Raji (cell line): Measurements from ENCODE around the gene NRG3.

Experiments used
- POLR2A ChIP-seq: IDR thresholded peaks from 2 replicates; pipeline ENCODE4 v1.6.1; 2011; ENCODE audit warnings: low read depth, low read length, control low read depth; ENCODE audit not compliant: insufficient read depth

Gene NRG3

DNA sequence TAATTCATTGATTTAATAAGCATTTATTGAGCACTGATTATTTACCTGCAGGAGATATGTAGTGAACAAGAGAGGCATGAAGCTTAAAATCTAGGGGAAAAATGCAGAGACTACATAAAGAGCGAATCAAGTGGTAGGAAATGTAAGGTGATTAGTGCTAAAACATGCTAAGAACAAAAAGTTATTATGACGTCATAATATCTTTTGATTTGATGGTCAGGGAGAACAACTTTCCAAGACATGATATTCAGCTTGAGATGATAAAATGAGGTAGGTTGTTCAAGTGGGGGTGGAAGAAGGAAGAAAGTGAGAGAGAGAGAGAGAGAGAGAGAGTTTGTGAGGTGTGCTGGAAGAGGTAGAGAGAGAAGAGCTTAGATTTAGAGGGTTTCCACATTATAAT lies 317.7 kb downstream of the NRG3 start:
- TF ChIP-seq POLR2A, result no peak

- TF ChIP-seq POLR2A, result no peak
Measured at GRCh38 chr10:82194419-82194818, 319.4 kb downstream of the NRG3 start.

- TF ChIP-seq POLR2A, result no peak
Measured at GRCh38 chr10:82206831-82207230, 331.8 kb downstream of the NRG3 start.

DNA sequence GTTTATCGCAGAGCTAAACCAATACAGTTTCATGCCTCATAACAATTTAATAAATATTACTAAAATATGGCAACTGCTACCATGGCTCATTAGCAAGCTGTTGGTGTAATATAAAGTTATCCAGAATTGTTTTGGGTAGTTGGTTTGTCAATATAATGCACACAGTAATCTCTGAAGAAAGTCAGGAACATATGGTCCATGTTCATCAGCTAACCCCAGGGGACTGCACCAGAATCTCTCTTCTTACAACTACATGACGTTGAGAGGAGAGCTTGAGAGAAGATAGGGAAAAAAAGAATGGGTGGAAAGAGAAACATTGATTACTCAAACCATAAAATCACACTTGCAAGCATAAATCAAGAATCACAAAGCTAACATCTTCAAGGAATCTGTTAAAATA lies 333.7 kb downstream of the NRG3 start:
- no peak for TF ChIP-seq POLR2A

- TF ChIP-seq POLR2A, result no peak
Measured at GRCh38 chr10:82210331-82210730, 335.3 kb downstream of the NRG3 start.

- TF ChIP-seq POLR2A, result no peak
Measured at GRCh38 chr10:82211346-82211745, 336.4 kb downstream of the NRG3 start.

DNA sequence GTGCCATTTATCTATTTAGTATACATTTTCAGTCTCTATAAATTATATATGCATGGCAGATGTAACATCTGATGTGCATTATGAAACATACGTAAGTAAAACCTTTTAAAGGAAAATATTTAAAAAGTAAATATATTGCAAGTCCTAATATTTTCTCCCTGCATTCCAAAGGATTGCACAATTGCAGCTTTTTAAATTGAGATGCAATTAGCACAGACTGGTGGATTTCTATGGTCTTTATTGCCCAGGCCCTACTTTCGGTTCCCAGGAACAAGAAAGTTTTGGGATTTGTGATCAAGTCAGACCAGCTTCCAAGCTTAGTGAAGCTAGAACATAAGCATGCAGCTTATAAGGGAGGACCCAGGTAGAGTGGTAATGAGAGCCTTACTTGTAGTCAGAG lies 337.8 kb downstream of the NRG3 start:
- no peak for TF ChIP-seq POLR2A

GRCh38 chr10:82213784-82214183 lies 338.8 kb downstream of the NRG3 start:
- no peak for TF ChIP-seq POLR2A

DNA sequence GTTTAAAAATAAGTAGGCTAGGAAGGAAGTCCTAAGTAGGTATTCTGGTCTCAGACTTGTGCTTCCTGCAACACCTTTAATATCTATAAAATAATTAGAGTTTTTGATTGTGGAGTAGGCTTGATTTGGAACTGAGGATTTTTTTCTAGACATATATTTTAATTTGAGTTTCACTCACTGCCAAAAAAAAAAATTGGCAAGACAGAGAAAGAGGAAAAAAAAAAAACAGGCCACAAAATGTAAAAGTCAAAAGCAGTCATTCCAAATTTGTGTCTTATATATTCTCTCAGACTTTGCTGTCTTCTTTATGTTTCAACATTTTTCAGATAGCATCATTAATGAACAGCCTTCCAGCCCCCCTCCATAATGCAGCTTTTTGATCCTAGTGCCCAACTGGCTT lies 346.1 kb downstream of the NRG3 start:
- no peak for TF ChIP-seq POLR2A

DNA sequence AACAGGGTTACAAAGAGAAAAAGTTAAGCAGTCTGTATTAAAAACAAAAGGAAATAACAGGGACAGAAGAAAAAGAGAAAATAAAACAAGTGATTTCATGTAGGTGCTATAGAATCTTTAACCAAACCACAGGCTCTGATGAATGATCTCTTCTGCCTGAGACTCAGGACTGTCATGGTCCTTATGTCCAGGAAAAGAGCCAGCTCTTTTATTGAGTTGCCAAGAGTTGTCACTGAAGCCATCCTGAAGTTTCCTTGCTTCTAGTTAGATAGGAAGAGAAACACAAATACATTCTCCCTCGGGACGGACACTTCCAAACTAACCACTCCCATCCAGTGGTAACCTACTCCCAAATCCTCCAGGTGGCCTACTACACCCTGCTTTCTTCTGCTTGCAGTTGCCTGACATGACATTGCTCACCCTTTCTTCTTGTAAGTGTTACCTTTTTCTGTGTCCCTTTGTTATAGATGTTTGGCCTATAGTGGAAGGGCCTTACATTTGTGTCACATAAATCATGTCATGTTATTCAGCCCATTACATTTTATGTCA lies 346.7 kb downstream of the NRG3 start:
- no peak for TF ChIP-seq POLR2A

GRCh38 chr10:82228701-82229100 lies 353.7 kb downstream of the NRG3 start:
- TF ChIP-seq POLR2A, result no peak

GRCh38 chr10:82234173-82234572 lies 359.2 kb downstream of the NRG3 start:
- TF ChIP-seq POLR2A, result no peak

DNA sequence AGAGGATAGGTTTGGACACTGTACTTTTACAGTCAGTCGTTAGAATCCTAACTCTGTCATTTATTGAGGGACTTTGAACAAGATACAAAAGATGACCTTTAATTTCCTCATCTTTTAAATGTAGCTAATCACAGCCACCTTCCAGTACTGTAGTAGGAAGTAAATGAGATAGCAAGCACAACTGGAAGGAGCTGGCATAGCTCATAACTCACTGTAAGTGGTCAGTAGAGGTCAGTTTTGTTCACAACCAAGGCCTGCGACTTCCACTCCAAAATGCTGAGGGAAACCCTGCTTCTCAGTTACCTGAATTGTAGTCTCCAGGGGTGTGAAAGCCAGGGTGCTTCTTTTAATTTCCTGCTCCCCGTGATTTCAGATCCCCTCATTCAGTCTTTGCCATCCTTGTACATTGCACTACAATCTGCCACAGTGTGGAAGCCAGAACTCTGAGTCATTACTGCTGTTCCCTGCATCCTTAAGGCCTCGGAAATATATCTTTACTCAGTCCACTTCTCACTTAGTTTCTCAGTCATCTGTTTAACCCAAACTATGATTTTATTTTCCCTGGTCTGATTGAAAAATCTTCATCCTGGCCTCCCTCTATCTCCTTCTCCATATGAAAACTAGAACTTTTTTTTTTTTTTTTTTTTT lies 361.2 kb downstream of the NRG3 start:
- TF ChIP-seq POLR2A, result no peak

DNA sequence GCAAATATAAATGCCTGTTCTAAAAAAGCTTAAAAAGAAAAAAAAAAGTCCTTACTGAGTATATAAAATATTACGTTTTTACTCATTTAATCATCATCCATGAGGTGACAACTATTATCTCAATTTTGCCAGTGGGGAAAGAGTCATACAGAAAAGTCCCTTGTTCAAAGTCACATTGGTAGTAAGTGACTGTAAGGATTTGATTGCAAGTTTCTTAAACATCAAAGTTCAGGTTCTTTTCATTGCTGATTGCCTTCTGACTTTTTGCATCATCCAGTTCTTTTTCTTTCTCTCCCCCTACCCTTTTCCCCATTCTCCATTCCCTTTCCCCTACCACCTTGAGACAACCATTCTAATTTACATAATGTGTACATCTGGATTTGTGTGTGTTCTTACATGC lies 363.3 kb downstream of the NRG3 start:
- no peak for TF ChIP-seq POLR2A

DNA sequence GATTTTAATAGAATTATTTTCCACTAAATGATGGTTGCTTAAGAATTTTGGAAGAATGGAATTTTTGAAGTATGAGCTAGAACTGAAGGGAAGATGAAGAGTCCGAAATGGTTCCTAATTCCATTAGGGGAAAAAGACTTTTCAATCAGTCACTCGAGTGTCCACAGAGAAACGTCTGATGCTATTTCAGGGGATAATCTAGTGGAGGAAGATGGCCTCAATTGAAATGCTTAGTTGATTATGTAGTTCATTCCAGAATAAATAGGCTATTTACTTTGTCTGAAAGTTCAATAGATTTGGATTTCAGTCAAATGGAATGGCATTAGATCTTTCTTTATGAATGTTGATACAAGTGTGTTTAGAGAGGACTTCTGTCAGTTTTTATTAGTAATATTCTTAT lies 365.4 kb downstream of the NRG3 start:
- TF ChIP-seq POLR2A, result no peak

- TF ChIP-seq POLR2A, result no peak
Measured at GRCh38 chr10:82242778-82243177, 367.8 kb downstream of the NRG3 start.

GRCh38 chr10:82245157-82245556 lies 370.2 kb downstream of the NRG3 start:
- TF ChIP-seq POLR2A, result no peak
